Activated CD4-positive, alpha-beta T cell treated with anti-CD3 and anti-CD28 coated beads, Interleukin-2, amount 10 ng/mL, durations not matched to agents 24 days and 14 days (primary cell): ENCODE data around the gene EIF2A. TPM values are rescaled to one million over a fixed set of nuclear protein-coding genes. Genes with fewer than 3 reads are reported as not detected.
A peak's percentile ranks its signal among the peaks of the same experiment; 100 is the strongest.
"Not testable (repeated sequence)": the region's sequence is repeated elsewhere in the genome, so short reads cannot be mapped to it uniquely, and the experiment has no call there.

Experiments
- DNase-seq: peaks from one replicate; pipeline ENCODE4 v3.0.0; 2022
- H3K27ac Mint-ChIP-seq: one replicate; pipeline ENCODE4 v1.8.0; 2022; ENCODE audit warnings: mild to moderate bottlenecking, mixed read lengths
- H3K27me3 Mint-ChIP-seq: one replicate; pipeline ENCODE4 v1.8.0; 2022; ENCODE audit warnings: mixed read lengths
- H3K36me3 Mint-ChIP-seq: one replicate; pipeline ENCODE4 v1.8.0; 2022; ENCODE audit warnings: low read depth, mild to moderate bottlenecking, mixed read lengths
- H3K4me1 Mint-ChIP-seq: one replicate; pipeline ENCODE4 v1.8.0; 2021; ENCODE audit warnings: mixed read lengths
- H3K4me3 Mint-ChIP-seq: one replicate; pipeline ENCODE4 v1.8.0; 2022; ENCODE audit warnings: mild to moderate bottlenecking, moderate library complexity, mixed read lengths
- H3K9me3 Mint-ChIP-seq: one replicate; pipeline ENCODE4 v1.8.0; 2021; ENCODE audit warnings: mixed read lengths
- intact Hi-C: fragments of 100-400 bp; cut with micrococcal nuclease; formaldehyde crosslinking; loops from one replicate; pipeline ENCODE4 v1.15.1; 2023
- total RNA-seq: library from RNA; stranded (reverse); gene quantifications from 2 replicates; pipeline ENCODE4 v1.2.3, GENCODE V29; 2022

EIF2A gene
- total RNA-seq, 1 donor from 2014 or later, result 125 TPM

DNA sequence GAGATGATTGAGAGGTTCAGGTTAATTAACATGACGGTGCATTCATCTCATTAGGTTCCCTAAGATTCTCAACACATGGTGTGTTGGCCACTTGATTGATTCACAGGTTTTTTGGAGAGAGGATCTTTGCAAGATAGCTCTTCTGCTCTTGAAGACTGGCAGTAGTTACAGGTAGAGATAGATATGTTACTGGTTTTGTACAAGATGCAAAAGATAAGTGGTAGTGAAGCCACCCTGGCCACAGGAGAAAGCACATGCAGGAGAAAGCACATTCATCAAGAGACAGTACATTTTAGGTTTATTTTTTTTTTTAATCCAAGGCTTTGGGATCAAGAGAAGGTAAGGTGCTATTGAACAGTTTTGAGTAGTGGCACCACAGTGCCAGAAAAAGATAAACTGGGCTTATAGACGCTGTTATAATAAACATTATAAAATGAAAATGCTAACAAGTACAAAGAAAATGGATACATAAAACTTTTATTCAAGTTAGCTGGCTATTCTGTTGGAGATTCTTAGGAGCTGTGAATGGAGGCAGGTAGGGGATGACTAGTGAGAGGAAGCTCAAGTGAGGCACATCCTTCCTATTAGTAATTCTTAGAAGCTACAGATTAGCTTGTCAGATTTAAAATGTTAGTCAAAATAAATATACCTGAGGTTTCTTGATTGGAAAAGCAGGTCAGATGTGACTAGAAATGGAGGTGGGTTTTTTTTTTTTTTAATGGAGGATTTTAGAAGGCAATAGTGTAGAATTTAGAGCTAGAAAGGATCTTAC lies 67.3 kb downstream of the EIF2A start:
- DNase-seq, result peak; percentile 51
- Mint-ChIP-seq H3K27me3 (no peaks in the 10 kb centered on the region), H3K27ac (peak overlapping the region; percentile 70), H3K4me1 (peaks cover 41% of the 10 kb centered on the region), H3K4me3 (peak overlapping the region; percentile 34), H3K36me3 (peaks cover 52% of the 10 kb centered on the region), H3K9me3 (no peaks in the 10 kb centered on the region)
- intact Hi-C loops, result loop anchor here (1.0 to 5.0 kb wide), 2 partner anchors 11 to 42 kb away; partner anchors contain the start of gene SELENOT

- DNase-seq, result peak; percentile 36
- intact Hi-C loops, result no loop called here
- peaks cover 16% of the 10 kb centered on the region for H3K4me1 Mint-ChIP-seq
- no peak overlapping the region for H3K27ac Mint-ChIP-seq
- H3K4me3 Mint-ChIP-seq, result no peak overlapping the region
- H3K36me3 Mint-ChIP-seq, result peaks cover 35% of the 10 kb centered on the region
- no peaks in the 10 kb centered on the region for H3K9me3 Mint-ChIP-seq
- no peaks in the 10 kb centered on the region for H3K27me3 Mint-ChIP-seq
Observed at GRCh38 chr3:150620002-150620689, 73.6 kb downstream of the EIF2A start.

- H3K4me3 Mint-ChIP-seq, intact Hi-C loops, H3K27me3 Mint-ChIP-seq, H3K9me3 Mint-ChIP-seq, H3K27ac Mint-ChIP-seq, DNase-seq: not testable (repeated sequence)
- H3K36me3 Mint-ChIP-seq, result peaks cover 41% of the 10 kb centered on the region
- peaks cover 19% of the 10 kb centered on the region for H3K4me1 Mint-ChIP-seq
Observed at GRCh38 chr3:150622955-150623354, 76.4 kb downstream of the EIF2A start.

GRCh38 chr3:150623945-150624344 lies 77.4 kb downstream of the EIF2A start:
- peaks cover 19% of the 10 kb centered on the region for H3K4me1 Mint-ChIP-seq
- DNase-seq, result no peak
- intact Hi-C loops, result no loop called here
- H3K36me3 Mint-ChIP-seq, result peaks cover 36% of the 10 kb centered on the region
- no peaks in the 10 kb centered on the region for H3K9me3 Mint-ChIP-seq
- H3K4me3 Mint-ChIP-seq, result no peak overlapping the region
- no peak overlapping the region for H3K27ac Mint-ChIP-seq
- H3K27me3 Mint-ChIP-seq, result no peaks in the 10 kb centered on the region

- no peak overlapping the region for H3K4me3 Mint-ChIP-seq
- intact Hi-C loops, result no loop called here
Observed at GRCh38 chr3:150626148-150626930, 79.8 kb downstream of the EIF2A start.

GRCh38 chr3:150627557-150627956 lies 81.0 kb downstream of the EIF2A start:
- intact Hi-C loops, result no loop called here
- H3K4me3 Mint-ChIP-seq, result no peak overlapping the region
- no peak overlapping the region for H3K27ac Mint-ChIP-seq
- peaks cover 47% of the 10 kb centered on the region for H3K36me3 Mint-ChIP-seq
- no peaks in the 10 kb centered on the region for H3K9me3 Mint-ChIP-seq
- no peak for DNase-seq
- no peaks in the 10 kb centered on the region for H3K27me3 Mint-ChIP-seq
- H3K4me1 Mint-ChIP-seq, result peaks cover 10% of the 10 kb centered on the region

More at GRCh38 chr3:150626148-150626930, 79.8 kb downstream of the EIF2A start:
- Mint-ChIP-seq H3K9me3 (no peaks in the 10 kb centered on the region), H3K36me3 (peaks cover 42% of the 10 kb centered on the region), H3K27me3 (no peaks in the 10 kb centered on the region), H3K4me1 (peaks cover 14% of the 10 kb centered on the region), H3K27ac (peak overlapping the region; percentile 20)
- no peak for DNase-seq

GRCh38 chr3:150631515-150632221 lies 85.1 kb downstream of the EIF2A start:
- Mint-ChIP-seq H3K9me3 (no peaks in the 10 kb centered on the region), H3K4me3 (no peak overlapping the region), H3K27ac (no peak overlapping the region), H3K27me3 (no peaks in the 10 kb centered on the region), H3K36me3 (peaks cover 35% of the 10 kb centered on the region), H3K4me1 (peaks cover 18% of the 10 kb centered on the region)
- no peak for DNase-seq
- intact Hi-C loops, result no loop called here

DNA sequence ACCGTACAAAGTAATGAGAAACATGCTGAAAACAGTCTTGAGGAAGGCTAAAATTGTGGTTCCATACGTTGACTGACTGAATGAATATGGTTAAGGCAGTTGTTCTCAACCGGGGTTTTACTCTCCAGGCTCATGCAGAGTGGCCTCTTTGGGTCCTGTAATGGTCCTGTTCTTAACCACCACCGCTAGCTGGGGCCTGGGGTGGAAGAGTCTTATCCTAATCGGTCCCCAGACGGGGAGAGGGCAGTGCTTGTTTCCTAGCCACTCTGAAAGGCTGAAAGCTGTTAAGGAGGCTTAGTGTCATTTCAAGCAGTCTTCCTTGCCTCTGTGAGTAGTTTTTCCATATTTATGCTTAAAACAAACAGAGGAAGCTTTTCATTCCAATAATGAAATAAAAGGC lies 88.5 kb downstream of the EIF2A start:
- Mint-ChIP-seq H3K4me3 (peak overlapping the region; percentile 11), H3K4me1 (peaks cover 21% of the 10 kb centered on the region), H3K27me3 (no peaks in the 10 kb centered on the region), H3K27ac (no peak overlapping the region), H3K9me3 (no peaks in the 10 kb centered on the region), H3K36me3 (peaks cover 16% of the 10 kb centered on the region)
- intact Hi-C loops, result loop anchor here (5.0 kb wide), 1 partner anchor 47 kb away; no protein-coding TSS in a partner anchor
- DNase-seq, result no peak

- Mint-ChIP-seq H3K27ac (peak overlapping the region; percentile 11), H3K36me3 (peaks cover 15% of the 10 kb centered on the region), H3K4me3 (peak overlapping the region; percentile 11), H3K27me3 (no peaks in the 10 kb centered on the region), H3K9me3 (no peaks in the 10 kb centered on the region), H3K4me1 (peaks cover 19% of the 10 kb centered on the region)
- intact Hi-C loops, result loop anchor here (5.0 kb wide), 1 partner anchor 47 kb away; no protein-coding TSS in a partner anchor
- peak; percentile 60 for DNase-seq
Observed at GRCh38 chr3:150635526-150635925, 88.9 kb downstream of the EIF2A start.

Other genes with a start within 250 kb of the EIF2A start
- gene TSC22D2, start 138.5 kb upstream of the EIF2A start, total RNA-seq, result 16.4 and 18.7 TPM in 2 replicates
- 88.8 and 103 TPM in 2 replicates for gene SERP1, start 291 bp upstream of the EIF2A start, total RNA-seq
- 127 and 135 TPM in 2 replicates for gene SELENOT, start 56.5 kb downstream of the EIF2A start, total RNA-seq
- not detected in 2 replicates for gene ERICH6, start 157.1 kb downstream of the EIF2A start, total RNA-seq
- 130 and 133 TPM in 2 replicates for gene SIAH2, start 216.4 kb downstream of the EIF2A start, total RNA-seq